ENCODE measurements around the gene MAGEA8.
"Not testable (repeated sequence)": the region's sequence is repeated elsewhere in the genome, so short reads cannot be mapped to it uniquely, and the experiment has no call there.

Gene MAGEA8, protein sequence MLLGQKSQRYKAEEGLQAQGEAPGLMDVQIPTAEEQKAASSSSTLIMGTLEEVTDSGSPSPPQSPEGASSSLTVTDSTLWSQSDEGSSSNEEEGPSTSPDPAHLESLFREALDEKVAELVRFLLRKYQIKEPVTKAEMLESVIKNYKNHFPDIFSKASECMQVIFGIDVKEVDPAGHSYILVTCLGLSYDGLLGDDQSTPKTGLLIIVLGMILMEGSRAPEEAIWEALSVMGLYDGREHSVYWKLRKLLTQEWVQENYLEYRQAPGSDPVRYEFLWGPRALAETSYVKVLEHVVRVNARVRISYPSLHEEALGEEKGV

GRCh38 chrX:149881081-149881711 lies at the start of gene MAGEA8:
Gene MAGEA8, plus strand, starts transcription at chrX:149881183. Its CDS starts 3,090 bp downstream, at chrX:149884273.
- no peak for DNase-seq

- no peak for DNase-seq
Observed at GRCh38 chrX:149831473-149831872, 49.5 kb upstream of the MAGEA8 start.

DNA sequence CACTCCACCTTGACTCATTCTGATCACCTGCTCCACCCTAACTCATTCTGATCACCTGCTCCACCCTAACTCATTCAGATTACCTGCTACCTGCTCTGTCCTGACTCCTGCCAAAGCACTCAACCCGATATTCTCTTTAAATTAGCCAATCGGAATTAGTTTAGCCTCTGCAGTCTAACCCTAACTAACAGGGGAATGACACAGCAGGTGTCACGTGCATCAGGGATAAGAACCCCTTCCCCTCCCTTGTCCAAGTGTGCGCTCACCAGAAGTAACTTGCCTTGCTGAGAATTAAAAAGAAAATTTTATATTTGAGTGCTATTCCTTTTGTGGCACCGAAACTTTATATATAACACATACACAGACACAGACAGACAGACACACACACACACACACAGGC lies 44.3 kb upstream of the MAGEA8 start:
- DNase-seq, result not testable (repeated sequence)

DNA sequence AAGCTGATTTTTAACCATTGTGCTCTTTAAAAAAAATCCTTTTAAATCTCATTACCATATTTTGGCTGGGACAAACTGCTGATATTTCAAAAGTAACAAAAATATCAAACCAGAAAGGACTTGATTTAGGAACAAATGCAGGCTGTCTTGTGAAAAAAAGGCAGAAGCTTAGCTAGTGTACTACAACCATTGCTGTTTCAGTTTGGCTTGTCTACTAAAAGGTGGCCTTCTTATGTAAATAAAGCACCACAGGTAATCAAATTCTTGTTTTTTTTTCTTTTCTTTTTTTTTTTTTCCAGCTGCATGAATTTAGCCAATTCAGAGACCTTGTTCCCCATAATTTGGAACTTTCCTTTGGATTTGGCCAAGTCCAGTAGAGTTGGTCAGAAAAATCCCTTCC lies 43.8 kb upstream of the MAGEA8 start:
- DNase-seq, result no peak

DNA sequence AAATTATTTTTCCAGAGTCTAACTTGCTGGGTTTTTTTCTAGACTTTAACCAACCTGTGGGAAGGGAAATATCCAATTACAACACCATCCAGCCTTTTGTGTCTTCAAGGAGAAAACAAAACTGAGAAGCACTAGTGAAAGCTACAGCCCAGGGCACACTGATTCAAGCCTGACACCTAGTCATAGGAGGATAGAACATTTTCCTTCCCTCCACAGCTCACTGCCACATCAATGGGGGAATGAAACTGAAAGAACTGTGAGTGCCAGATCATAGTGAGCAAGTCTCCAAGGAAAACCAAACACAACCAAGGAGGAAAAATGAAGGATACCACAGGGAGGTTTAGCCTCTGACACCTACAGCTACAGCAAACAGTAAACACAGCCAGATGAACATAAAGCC lies 43.3 kb upstream of the MAGEA8 start:
- no peak for DNase-seq

GRCh38 chrX:149841929-149842328 lies 39.1 kb upstream of the MAGEA8 start:
- DNase-seq, result no peak

GRCh38 chrX:149845385-149845784 lies 35.6 kb upstream of the MAGEA8 start:
- no peak for DNase-seq

DNA sequence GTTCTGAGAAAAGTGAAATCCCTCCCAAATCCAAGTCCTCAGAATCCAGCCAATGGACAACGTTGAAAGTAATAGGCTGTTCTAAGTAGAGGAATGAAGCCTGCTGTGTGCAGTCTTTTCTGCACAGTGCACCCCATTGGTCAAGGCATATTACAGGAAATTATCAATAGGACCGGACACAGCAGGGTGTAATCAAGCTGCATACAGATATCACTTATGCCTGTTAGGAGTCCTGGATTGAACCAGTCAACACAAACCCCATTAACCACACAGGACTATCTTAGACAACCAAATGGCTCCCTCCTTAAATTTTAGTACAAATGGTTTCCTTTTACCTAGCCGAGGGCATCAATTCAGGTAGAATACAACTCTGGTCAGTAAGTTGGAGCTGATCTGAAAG lies 34.2 kb upstream of the MAGEA8 start:
- no peak for DNase-seq

DNA sequence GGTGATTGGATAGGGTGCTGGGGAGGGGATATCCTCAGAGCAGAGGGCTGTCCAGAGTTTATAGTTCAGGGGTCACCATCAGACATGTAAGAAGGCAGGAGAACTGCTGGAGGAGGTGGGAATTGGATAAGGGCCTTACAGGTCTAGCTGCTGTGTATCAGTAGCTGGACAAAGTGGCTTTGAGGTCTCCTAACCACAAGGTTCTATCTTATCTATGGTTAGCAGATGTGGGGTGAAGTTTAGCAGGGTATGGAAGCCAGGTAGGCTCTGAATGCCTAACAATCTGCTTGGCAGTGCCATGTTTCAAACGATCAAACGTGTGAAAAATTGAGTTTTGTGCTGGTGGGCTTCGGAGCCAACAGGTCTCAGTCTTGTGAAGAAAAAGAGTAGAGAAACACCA lies 32.1 kb upstream of the MAGEA8 start:
- no peak for DNase-seq

DNA sequence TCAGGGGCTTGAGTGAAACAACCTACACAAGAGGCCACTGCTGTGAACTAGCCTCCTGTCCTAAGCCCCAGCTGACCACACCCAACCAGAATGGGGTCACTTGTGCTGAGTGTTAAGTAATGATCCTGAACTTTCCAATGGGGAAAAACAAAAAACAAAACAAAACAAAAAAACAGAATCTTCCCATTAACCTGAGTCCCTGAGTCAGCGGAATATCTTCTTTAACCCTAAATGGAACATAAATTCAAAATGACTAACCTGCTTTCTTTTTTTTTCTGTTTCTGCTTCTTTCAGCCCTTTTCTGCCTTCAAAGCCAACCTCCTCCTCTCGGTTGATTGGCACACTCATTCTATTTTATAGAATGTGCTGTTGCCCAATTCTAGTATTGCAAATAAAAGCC lies 31.2 kb upstream of the MAGEA8 start:
- no peak for DNase-seq

- DNase-seq, result no peak
Observed at GRCh38 chrX:149851864-149852263, 29.1 kb upstream of the MAGEA8 start.

GRCh38 chrX:149853925-149854324 lies 27.1 kb upstream of the MAGEA8 start:
- no peak for DNase-seq

- DNase-seq, result no peak
Observed at GRCh38 chrX:149858592-149858991, 22.4 kb upstream of the MAGEA8 start.

DNA sequence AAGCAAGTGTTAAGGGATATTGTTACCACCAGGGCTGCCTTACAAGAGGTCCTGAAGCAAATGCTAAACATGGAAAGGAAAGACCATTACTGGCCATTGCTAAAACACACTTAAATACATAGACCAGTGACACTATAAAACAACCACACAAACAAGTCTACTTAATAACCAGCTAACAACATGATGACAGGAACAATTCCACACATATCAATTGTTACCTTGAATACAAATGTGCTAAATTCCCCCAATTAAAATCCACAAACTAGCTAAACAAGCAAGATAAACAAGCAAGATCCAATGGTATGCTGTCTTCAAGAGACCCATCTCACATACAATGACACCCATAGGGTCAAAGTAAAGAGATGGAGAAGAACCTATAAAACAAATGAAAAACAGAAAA lies 20.5 kb upstream of the MAGEA8 start:
- no peak for DNase-seq

DNA sequence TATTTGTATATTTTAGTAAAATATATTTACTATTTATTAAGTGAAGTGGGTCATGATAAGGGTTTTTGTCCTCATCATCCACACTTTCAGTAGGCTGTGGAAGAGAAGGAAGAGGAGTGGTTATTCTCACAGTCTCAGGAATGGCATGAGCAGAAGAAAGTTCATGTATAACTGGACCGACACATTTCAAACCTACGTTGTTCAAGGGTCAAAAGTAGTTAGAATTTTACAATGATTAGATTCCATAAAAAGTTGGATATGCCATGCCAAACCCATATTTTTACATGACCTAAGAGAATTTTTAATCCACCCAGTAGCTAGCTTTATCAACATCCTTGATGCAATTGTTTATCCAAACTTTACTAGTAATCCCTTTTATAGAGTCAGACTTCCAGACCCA lies 15.6 kb upstream of the MAGEA8 start:
- DNase-seq, result no peak

DNA sequence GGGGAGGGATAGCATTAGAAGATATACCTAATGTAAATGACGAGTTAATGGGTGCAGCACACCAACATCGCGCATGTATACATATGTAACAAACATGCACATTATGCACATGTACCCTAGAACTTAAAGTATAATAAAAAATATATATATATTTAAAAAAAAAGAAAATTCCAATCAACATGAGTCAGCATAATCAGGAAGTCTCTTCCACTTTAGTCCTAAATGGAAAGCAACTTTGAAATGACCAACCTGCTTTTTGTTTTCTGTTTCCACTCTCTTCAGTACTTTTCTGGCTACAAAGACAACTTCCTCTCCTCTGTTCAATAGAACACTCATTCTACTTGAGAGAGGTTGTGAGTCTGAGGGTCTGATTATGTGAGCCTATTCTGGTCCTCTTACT lies 13.5 kb upstream of the MAGEA8 start:
- no peak for DNase-seq

- DNase-seq, result no peak
Observed at GRCh38 chrX:149870840-149871239, 10.1 kb upstream of the MAGEA8 start.

- no peak for DNase-seq
Observed at GRCh38 chrX:149871433-149871832, 9.6 kb upstream of the MAGEA8 start.

DNA sequence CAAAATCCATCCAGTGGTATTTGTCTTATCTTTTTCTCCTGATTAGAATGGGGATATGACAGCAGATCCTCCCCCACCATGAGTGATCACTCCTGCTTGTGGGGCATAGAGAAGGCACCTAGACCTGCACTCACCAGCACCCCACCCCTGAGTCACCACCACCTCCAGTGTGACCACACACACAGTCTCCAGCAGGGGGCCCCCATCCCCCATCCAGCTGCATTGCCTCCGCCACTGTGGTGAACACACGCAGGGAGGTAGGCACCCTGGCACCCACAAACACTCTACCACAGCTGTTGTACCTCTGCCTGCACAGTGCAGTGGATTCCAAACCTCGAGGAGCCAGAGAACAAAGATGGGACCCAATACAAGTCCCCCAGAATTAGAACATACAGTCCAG lies 9.0 kb upstream of the MAGEA8 start:
- no peak for DNase-seq

- no peak for DNase-seq
Observed at GRCh38 chrX:149877157-149877556, 3.8 kb upstream of the MAGEA8 start.

DNA sequence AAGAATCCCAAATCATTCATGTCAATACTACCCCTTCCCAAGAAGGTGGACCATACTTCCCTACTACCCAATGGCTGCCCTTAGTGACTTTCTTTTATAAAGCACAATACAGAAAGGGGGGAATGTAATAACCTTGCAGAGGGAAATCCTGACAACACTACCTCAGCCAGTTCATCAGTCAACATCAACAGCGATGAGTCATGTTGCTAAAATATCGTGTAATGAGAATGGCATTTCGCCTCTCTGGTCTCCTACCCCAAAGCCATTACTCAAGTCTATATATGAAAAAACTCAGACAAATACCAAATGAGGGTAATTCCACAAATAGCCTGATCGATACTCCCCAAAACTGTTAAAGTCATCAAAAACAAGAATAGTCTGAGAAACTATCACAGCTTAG lies 3.3 kb upstream of the MAGEA8 start:
- DNase-seq, result no peak

GRCh38 chrX:149890828-149891227 lies 9.8 kb downstream of the MAGEA8 start:
- DNase-seq, result not testable (repeated sequence)

DNA sequence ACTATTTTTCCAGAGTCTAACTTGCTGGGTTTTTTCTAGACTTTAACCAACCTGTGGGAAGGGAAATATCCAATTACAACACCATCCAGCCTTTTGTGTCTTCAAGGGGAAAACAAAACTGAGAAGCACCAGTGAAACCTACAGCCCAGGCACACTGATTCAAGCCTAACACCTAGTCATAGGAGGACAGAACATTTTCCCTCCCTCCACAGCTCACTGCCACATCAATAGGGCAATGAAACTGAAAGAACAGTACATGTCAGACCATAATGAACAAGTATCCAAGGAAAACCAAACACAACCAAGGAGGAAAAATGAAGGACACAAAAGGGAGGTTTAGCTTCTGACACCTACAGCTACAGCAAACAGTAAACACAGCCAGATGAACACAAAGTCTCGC lies 17.6 kb downstream of the MAGEA8 start:
- no peak for DNase-seq

Data from anterior cingulate cortex (tissue), 58 donors.